Stimulated activated CD4-positive, alpha-beta T cell treated with anti-CD3 and anti-CD28 coated beads, Interleukin-2, amount 100 ng/mL, for 4 hours (primary cell): ENCODE results near the gene DUSP19.
"Not testable (repeated sequence)": the region's sequence is repeated elsewhere in the genome, so short reads cannot be mapped to it uniquely, and the experiment has no call there.

ENCODE experiments used
- DNase-seq: peaks from one replicate; pipeline ENCODE4 v3.0.0-alpha.2; 2020; ENCODE audit warnings: low read depth

Gene DUSP19, protein sequence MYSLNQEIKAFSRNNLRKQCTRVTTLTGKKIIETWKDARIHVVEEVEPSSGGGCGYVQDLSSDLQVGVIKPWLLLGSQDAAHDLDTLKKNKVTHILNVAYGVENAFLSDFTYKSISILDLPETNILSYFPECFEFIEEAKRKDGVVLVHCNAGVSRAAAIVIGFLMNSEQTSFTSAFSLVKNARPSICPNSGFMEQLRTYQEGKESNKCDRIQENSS

DNA sequence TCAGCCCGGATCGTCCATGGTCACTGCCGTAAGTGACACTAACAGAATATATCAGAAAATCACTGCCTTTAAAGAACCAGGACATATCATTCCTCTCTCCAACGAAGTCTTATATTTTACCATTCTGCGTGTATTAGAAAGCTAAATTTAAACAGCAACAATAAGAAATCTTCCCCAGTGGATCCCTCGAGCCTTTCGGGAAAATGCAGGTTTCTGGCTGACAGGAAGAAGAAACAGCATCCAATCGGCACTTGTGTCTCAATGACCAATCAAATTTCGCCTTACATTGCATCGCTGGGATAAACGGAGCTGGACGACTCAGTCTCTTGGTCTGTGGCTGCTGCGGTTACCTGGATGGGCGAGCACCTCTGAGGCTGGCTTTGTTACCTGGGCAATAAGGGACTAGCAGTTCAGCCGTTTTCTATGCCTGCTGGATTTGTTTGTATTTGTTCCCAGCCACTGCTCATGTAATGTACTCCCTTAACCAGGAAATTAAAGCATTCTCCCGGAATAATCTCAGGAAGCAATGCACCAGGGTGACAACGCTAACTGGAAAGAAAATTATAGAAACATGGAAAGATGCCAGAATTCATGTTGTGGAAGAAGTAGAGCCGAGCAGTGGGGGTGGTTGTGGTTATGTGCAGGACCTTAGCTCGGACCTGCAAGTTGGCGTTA, at the start of gene DUSP19:
TSS of gene DUSP19 (plus strand) at position 284 of the 675 bp plus-strand sequence. CDS start at position 471, 187 bp downstream.
- peak; percentile 75 for DNase-seq

DNA sequence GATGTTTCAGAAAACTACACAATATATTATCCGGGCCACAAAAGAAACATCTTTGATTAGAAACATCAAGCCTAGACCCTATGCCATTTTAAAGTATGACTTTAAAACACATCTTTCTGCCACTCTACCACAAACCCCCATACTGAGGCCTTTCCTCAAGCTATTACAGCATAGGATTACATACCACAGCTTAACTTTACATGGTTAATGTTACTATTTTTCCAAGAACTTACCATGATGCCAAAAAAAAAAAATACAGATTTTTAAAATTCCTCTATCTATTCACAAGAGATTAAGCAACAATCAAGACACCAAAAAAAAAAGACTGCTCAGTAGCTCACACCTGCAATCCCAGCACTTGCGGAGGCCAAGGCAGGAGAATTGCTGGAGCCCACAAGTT, 49.3 kb upstream of the DUSP19 start:
- DNase-seq: no peak

DNA sequence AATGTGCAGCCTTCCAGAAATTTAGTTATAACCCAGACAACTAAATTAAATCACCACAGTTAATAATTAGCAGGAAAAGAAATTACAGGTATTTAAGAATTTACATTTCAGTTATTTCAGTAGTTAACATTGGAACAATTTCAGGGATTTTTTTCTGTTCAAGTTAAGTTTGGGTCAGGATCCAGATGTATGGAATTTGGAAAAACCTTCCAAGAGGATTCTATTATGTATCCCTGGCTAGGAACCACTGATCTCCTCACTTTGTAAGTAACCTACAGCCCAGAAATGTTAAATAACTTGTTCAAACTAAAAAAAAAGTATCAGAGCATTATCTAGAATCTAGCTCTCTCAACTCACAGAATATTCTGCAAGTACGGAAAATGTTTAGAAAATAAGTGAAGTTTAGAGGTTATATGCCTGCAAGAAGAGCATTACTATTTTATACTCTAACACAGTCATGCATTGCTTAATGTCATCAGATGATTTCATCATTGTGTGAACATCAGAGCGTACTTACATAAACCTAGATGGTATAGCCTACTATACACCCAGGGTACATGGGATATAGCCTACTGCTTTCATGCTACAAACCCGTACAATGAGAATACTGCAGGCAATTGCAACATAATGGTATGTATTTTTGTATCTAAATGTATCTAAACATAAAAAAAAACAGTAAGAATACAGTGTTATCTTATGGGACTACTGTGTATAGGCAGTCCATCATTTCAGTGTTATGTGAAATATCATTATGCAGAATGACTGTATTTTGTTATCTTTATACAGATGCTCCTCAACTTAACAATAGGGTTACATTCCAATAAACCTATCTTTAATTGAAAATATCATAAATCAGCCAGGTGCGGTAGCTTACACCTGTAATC, 46.4 kb upstream of the DUSP19 start:
- DNase-seq: no peak

DNA sequence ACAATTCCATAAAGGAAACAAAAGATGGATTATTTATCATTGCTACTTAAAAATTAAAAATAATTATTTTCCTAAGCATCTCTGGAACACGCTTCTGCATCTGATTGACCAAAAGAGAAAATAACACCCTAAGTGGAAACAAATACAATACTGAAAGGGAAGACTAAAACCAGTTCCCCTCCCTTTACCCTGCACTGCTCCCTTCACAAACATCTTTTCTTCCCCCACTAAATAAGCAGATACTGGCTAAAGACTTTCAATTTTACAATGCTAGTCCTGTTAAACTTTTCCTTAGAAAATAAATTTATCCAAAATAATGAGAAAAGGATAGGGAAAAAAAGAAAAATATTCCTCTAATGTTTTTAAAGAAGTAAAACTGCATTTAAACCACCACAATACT, 44.6 kb upstream of the DUSP19 start:
- no peak for DNase-seq

DNA sequence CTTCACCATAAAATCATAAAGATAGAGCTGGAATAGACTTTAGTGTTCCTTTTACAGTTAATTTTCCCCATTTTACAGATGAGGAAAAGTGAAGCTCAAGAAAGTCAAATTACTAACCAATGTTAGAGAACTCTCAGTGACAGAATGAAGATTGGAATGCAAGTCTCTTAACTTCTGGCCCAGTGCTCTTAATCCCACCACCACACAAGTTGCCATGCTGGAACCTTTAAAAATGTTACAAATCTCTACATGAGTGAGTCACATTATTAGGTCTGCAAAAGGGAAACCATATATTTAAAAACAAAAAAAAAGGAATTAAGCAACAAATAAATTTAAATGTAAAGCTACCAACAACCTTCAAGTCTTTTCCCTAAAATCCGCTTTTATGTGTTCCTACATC, 43.7 kb upstream of the DUSP19 start:
- DNase-seq: no peak

DNA sequence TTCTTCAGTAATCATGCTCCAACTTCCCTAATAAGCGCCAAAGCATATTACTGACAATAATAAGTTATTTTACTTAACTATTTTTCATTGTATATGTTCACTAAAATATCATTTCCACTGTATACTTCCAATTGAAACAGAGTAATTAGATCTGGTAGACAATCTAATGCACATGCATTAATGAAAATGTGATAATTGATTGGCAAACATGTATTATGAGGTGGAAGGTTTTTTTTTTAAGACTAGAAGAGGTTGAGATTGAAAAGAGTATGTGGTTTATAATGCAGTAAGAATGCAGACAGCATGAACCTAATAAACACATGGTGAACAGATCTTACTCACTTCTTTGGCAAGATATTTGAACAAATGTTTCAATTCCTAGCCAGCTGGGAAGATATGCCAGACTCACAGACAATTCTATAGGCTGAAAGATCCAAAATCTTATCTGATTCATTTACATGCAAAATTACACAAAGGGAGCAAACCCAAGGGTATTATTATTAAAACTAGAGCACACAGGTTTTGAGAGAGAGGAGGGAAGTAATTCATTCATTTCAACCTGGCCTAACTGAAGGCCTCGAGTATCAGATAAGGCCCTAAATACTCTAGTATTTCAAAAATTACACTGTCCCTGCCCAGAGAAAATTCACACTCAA, 43.1 kb upstream of the DUSP19 start:
- DNase-seq: no peak

DNA sequence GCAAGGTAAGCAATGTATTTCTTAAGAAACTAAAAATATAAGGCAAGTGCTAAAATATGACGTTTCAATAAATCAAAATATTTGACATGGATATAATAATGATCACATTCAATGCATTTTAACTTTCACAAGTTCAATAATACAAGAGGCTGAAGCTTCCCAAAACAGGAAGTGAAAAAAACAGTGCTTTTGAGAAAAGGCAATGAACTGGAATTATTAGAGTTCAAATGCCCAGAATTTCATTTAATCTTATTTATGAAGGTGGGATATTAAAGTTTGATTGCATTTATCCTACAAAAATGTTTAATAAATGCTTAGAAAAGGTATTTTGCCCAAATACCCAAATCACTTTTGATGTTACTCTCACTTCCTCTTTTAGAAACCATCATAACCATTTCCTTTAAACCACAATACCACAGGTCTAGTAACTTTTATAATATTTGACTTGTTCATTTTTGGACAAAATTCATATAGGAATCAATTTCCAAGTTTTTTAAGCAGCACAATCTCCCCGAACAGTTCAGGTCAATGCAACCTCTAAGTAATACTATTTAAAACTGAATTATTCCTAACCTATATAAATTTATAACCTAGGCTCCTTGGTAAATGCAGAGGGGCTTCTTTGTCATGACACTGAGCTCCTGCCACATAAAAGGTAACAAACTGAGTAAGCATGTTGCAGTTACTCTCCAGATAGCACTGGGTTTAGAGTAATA, 42.4 kb upstream of the DUSP19 start:
- DNase-seq: no peak

DNA sequence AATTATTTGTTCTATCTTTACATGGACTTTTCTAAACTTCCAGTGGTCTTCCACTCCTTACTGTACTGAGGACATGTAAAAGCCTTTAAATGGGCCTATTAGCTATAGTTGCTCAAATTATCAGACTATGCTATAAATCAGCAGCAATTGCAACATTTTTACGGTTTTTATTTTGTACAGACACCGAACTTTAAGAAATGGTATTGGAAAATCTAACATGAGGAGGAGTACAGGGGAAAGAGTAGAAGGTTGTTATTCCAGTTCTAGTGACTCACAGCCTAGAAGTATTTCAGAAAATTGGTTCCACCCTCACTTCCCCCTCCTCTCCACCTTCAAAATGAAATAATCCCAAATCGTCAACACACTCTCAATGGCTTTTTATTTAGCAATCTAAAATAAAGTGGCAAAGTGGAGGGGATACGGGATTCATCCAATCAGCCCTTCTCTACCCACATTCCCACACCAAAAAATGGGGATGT, 41.4 kb upstream of the DUSP19 start:
- DNase-seq: no peak

DNA sequence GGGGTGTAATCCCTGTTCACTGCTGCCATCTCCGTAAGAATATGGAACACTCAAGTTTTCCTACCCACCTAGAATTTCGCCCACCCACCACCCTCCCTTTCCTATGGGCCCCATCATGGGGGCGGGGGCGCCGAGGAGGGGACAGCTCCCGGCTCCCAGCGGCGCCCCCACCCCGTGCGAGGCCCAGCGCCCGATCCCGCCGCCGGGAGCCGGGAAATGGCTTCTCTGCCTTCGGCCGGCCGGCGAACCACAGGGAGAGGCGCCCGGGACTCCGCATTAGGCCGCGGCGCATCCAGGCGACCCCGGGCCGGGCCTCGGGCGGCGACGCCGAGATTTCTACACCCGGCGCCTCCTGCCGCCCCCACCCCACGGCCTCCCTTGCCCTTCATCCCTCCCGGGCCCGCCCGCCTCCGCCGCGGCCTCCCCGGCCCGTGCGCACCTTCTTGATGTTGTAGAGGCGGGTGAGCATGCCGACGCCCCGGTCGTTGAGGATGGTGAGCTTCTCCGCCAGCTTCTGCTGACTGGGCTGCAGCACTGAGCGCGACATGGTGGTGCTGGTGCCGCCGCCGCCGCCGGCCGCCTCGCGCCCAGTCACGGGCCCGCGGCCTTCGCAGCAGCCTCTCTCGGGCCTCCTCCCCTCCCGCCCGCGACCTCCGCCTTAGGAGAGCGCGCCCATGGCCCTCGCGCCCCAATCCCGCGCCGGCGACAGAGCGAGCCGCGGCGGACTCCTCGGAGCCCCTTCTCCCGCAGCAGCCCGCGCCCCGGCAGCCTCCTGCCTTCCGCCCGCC, 40.8 kb upstream of the DUSP19 start:
- peak; percentile 16 for DNase-seq

DNA sequence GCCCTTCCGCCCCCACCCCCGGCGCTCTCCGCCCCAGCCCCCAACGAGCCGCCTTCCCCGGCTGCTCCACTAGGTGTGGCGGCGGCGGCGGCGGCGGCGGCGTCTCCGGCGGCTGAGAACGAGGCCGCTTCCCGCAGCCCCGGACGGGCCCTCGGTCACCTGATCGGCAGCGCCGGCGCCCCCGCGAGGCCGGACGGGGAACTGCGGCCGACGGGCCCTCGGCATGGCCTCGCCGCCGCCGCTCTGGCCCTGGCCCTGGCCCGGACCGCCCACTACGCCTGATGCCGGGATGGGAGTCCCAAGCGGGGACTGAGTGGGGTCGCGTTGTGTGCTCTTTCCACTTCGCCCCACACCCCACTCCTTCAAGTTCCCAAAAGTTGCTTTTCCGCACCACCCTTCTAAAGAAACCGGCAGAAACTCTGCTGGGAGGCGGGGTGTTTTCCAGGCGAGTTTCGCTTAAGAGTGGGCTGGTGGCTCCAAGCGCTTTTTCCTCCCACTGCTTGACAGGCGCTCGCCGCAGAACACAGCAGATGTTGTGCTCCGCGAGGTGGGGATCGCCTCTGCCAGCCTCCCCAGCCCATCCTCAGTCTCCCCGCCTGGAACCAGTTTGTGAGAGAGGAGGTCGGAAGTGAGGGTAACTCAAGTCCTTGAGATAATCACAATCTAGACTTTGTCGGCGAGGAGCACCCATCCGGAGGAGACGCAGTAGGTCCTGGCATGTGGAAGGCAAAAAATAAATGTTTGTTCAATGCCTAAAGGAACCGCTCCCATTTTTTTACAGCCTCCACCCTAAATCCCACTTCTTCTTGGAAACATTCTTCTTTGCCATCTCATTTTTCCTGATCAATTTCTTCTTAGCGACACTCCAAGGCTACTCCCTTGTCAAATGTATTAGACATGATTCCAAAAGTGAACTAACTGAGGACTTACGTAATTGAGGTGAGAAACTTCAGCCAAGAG, 39.9 kb upstream of the DUSP19 start, which contains the start of gene NCKAP1:
TSS of gene NCKAP1 (minus strand) at position 117 of the 960 bp plus-strand sequence. CDS start 358 bp downstream, outside the sequence.
- peak; percentile 77 for DNase-seq

DNA sequence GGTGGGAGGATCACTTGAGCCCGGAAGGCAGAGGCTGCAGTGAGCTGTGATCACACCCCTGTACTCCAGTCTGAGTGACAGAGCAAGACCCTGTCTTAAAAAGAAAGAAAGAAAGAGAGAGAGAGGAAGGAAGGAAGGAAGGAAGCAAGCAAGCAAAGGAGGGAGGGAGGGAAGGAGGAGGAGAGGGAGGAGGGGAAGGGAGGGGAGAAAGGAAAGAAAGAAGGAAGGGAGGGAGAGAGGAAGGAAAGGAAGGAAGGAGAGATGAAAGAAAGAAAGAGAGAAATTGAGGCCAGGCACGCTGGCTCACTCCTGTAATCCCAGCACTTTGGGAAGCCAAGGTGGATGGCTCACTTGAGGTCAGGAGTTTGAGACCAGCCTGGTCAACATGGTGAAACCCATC, 37.9 kb upstream of the DUSP19 start:
- no peak for DNase-seq

DNA sequence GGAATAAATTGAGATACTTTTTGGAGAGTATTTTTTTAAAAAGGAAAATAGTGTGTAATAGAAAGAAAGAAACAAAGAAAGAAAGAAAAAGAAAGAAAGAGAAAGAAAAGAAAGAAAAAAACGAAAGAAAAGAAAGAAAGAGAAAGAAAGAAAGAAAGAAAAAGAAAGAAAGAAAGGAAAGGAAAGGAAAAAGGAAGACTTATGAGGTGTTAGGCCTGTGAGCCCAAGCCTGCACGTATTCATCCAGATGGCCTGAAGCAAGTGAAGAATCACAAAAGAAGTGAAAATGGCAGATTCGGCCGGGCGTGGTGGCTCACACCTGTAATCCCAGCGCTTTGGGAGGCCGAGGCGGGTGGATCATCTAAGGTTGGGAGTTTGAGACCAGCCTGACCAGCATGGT, 35.0 kb upstream of the DUSP19 start:
- DNase-seq: not testable (repeated sequence)

DNA sequence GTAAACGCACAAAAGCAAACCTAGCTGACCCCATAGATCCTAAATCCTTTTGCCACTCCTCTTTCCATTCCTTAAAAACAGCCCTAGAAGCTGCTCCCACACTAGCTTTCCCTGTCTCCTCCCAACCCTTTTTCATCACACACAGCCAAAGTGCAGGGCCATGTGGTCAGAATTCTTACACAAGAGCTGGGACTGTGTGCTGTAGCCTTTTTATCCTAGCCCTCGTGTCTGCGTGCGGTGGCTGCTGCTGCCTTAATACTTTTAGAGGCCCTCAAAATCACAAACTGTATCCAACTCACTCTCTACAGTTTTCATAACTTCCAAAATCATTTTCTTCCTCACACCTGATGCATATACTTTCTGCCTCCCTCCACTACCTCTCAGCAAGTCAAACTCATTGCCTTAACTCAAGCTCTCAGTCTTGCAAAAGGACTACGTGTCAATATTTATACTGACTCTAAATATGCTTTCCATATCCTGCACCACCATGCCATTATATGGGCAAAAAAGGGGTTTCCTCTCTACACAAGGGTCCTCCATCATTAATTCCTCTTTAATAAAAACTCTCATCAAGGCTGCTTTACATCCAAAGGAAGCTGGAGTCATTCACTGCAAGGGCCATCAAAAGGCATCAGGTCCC, 30.9 kb upstream of the DUSP19 start:
- not testable (repeated sequence) for DNase-seq

DNA sequence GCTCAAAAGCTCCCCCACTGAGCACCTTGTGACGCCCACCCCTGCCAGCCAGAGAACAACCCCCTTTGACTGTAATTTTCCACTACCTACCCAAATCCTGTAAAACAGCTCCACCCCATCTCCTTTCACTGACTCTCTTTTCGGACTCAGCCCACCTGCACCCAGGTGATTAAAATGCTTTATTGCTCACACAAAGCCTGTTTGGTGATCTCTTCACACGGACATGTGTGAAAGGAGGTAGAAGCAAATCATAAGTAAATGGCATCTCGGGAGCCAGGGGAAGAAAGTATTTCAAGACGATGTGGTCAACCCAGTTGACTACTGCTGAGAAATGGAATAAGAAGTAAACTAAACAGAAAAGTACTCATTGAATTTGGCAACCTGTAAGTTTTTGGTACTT, 29.1 kb upstream of the DUSP19 start:
- no peak for DNase-seq

DNA sequence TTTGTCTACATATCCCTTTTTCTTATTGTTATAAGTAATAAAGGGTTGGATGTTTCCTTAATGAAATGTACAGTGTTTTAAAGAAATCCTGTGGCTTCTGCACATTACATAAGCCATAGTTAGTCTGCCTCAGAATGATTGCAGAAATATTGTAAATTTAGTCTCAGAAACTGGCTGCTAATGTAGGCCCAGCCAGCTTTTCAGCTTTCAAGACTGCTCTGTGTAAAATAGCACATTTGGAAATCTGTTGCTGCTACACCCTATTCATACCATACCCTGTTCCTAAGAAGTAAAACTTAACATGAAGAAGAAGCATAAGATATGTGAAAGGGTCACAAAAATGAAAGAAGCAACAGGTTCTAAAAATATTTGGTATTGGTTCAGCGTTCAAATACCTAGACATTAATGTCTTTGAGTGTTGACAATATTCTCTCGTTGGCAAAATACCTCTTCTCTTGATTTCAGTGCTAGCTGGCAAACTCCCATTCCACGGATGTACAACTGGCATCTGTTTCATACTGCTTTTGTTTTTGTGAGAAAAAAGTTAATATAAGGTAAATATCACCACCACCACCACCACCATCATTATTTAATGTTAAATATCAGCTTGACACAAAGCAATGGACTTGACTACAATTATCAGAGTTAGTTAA, 21.1 kb upstream of the DUSP19 start:
- DNase-seq: no peak

DNA sequence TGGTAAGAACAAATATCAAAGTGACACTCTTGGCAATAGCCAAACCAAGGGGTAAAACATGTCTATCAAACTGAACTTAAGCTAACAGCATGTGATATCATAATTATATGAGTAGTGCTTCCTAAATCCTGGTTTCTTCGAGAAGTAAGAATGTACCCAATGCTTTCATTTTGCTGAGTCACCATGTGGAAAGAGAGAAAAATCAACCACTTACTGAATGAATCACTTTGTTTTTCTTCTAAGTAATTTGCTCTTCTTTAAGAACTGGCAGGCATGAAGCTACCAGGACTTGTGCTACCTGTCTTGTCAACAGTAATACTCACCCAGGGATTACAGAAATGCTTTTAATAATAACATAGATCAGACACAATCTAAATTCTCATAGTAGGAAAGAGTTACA, 19.0 kb upstream of the DUSP19 start:
- DNase-seq: no peak

DNA sequence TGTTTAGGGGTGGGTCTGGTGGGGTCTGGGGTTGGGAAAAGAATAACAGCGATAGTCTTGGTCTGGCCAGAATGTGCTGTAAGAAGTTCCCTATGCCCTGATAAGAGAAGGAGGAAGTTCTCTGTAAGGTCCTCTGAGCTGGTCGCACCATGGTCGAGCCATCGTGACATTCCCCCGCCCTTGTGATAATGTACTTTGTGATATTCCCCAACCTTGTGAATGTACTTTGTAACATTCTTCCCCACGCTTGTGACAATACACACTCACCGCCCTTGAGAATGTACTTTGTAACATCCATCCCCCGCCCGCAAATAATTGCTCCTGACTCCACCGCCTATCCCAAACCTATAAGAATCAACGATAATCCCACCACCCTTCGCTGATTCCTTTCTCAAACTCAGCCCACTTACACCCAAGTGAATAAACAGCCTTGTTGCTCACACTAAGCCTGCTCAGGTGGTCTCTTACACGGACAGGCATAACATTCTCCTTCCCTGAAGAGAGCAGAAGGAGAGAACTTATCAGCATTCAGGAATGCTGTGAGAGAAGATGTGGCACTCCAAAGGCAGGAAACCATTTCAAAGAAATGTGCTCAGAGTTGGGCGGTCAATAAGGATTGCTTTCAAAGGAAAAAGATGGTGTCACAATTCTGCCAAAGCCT, 17.8 kb upstream of the DUSP19 start:
- no peak for DNase-seq

DNA sequence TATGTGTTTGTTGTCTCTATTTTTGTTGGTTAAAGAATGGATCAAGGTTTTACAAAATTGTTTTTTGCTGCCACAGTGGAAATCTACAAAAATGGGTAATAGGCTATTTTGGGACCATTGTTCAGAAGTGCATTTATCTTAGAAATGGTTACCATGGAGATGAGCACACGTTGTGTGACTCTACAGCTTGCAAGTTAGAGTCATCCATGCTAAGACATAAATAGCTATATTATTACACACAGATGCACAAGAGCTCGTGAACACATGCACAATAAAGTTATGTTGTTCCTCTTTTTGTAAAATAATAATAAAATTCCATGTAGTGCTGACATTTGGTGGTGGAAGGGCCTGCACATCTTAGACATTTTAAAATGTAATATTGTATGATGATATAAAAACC, 15.5 kb upstream of the DUSP19 start:
- DNase-seq: no peak
